Tibial artery (tissue), 4 donors: Measurements from ENCODE around the gene RFC5.
"Not testable (repeated sequence)": the region's sequence is repeated elsewhere in the genome, so short reads cannot be mapped to it uniquely, and the experiment has no call there.

Source experiments
- DNase-seq, 2 donors: peaks; one replicate each; pipeline ENCODE4 v3.0.0-alpha.2; 2019
- H3K27ac ChIP-seq, 2 donors: fragments of 200-600 bp; sonication (generic) in 1 of 2; 1 replicate in 1 of 2; 2 replicates in 1 of 2; pipeline ENCODE4 v1.5.1; 2018 to 2019; ENCODE audit warnings: mild to moderate bottlenecking in 1 of 2
- H3K27me3 ChIP-seq, 2 donors: fragments of 200-600 bp; sonication (generic) in 1 of 2; one replicate each; pipeline versions ENCODE4 v1.5.1 to v1.6.0; 2016 to 2019
- H3K36me3 ChIP-seq, 3 donors: fragments of 200-600 bp; sonication (generic) in 2 of 3; one replicate each; pipeline ENCODE4 v1.5.1; 2016 to 2019; ENCODE audit warnings: mild to moderate bottlenecking in 2 of 3
- H3K4me1 ChIP-seq, 4 donors: fragments of 200-600 bp; sonication (generic) in 2 of 4; 1 replicate in 3 of 4; 2 replicates in 1 of 4; pipeline ENCODE4 v1.5.1; 2016 to 2019
- H3K4me3 ChIP-seq, 2 donors: fragments of 200-600 bp; sonication (generic) in 1 of 2; 1 replicate in 1 of 2; 2 replicates in 1 of 2; pipeline ENCODE4 v1.5.1; 2018 to 2019; ENCODE audit warnings: mild to moderate bottlenecking in 2 of 2
- H3K9me3 ChIP-seq, 3 donors: fragments of 200-600 bp; sonication (generic) in 1 of 3; one replicate each; pipeline ENCODE4 v1.5.1; 2016 to 2019
- intact Hi-C: fragments of 100-400 bp; cut with DNase I; formaldehyde crosslinking; loops from one replicate; pipeline ENCODE4 v1.15.0; 2023; ENCODE audit warnings: low total_unique reads
- TF ChIP-seq, protein P1 (sequence below), 2 experiments: fragments of 200-600 bp in 1 of 2; fragments of 450-650 bp in 1 of 2; IDR thresholded peaks; one replicate each; pipeline ENCODE4 v1.5.1; 2017 to 2019; ENCODE audit warnings: antibody characterized with exemption in 2 of 2, mild to moderate bottlenecking in 1 of 2, moderate library complexity in 1 of 2

Gene RFC5

GRCh38 chr12:117985182-117985581 lies 31.3 kb upstream of the RFC5 start:
- intact Hi-C loops, result no loop called here
- no peaks in the 10 kb centered on the region for H3K36me3 ChIP-seq
- TF ChIP-seq, protein P1, sequence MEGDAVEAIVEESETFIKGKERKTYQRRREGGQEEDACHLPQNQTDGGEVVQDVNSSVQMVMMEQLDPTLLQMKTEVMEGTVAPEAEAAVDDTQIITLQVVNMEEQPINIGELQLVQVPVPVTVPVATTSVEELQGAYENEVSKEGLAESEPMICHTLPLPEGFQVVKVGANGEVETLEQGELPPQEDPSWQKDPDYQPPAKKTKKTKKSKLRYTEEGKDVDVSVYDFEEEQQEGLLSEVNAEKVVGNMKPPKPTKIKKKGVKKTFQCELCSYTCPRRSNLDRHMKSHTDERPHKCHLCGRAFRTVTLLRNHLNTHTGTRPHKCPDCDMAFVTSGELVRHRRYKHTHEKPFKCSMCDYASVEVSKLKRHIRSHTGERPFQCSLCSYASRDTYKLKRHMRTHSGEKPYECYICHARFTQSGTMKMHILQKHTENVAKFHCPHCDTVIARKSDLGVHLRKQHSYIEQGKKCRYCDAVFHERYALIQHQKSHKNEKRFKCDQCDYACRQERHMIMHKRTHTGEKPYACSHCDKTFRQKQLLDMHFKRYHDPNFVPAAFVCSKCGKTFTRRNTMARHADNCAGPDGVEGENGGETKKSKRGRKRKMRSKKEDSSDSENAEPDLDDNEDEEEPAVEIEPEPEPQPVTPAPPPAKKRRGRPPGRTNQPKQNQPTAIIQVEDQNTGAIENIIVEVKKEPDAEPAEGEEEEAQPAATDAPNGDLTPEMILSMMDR (IDR thresholded peaks at IDR 0.05), result no peak
- H3K27ac ChIP-seq, result no peak overlapping the region
- DNase-seq, result no peak
- H3K27me3 ChIP-seq, result peaks cover 0 to 7% of the 10 kb centered on the region in 2 donors
- no peaks in the 10 kb centered on the region for H3K9me3 ChIP-seq
- H3K4me3 ChIP-seq, result no peak overlapping the region
- H3K4me1 ChIP-seq, result no peaks in the 10 kb centered on the region

GRCh38 chr12:117986705-117987469 lies 29.6 kb upstream of the RFC5 start:
- H3K27ac ChIP-seq, result no peak overlapping the region
- intact Hi-C loops, result no loop called here
- no peak for DNase-seq

DNA sequence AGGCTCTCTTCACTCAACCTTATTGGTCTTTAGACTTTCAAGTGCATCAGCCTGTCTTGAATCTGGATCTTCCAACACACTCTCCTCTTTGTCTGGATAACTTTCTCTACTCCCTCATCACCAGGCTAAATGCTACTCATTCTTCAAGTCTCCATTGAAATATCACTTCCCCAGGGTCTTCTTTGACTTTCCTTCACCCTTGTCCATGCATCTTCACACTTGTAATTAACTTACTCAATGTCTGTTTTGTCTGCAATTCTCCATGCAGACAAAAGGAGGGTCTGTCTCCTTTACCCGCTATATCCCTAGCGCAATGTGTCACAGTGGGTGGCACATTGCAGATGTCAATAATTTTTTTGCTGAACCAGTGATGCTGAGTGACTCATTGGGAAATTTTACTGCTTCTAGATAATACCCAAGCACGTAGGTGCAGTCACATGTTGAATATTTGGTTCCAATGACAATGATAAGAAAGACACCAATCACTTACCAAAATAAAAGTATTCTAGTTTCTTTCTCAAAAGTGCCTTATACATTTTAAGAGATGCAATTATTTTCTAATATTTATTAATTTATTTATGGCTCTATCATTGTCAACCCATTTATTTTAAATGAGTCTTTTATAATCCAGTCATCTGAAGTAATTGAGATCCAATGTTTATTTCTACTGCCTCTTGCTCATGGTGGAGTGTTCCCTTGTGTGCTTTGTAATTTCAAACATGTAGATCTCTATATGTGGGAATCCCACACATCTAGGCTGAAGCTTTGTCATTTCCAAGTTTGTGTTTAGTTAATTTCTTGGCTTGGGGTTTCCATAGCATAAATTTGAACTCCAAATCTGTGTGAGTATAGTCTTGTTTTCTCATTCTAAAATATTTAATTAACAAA lies 21.7 kb upstream of the RFC5 start:
- no peaks in the 10 kb centered on the region for H3K4me1 ChIP-seq
- no peaks in the 10 kb centered on the region for H3K27me3 ChIP-seq
- TF ChIP-seq, protein P1 (IDR thresholded peaks at IDR 0.05), result no peak
- no peak for DNase-seq
- no peak overlapping the region for H3K27ac ChIP-seq
- H3K4me3 ChIP-seq, result no peak overlapping the region
- no peaks in the 10 kb centered on the region for H3K36me3 ChIP-seq
- intact Hi-C loops, result no loop called here
- no peaks in the 10 kb centered on the region for H3K9me3 ChIP-seq

More at GRCh38 chr12:117986705-117987469, 29.6 kb upstream of the RFC5 start:
- H3K36me3 ChIP-seq, result no peaks in the 10 kb centered on the region
- H3K9me3 ChIP-seq, result no peaks in the 10 kb centered on the region
- no peak overlapping the region for H3K4me3 ChIP-seq
- H3K27me3 ChIP-seq, result peaks cover 0 to 7% of the 10 kb centered on the region in 2 donors
- TF ChIP-seq, protein P1 (IDR thresholded peaks at IDR 0.05), result no peak
- H3K4me1 ChIP-seq, result no peaks in the 10 kb centered on the region

DNA sequence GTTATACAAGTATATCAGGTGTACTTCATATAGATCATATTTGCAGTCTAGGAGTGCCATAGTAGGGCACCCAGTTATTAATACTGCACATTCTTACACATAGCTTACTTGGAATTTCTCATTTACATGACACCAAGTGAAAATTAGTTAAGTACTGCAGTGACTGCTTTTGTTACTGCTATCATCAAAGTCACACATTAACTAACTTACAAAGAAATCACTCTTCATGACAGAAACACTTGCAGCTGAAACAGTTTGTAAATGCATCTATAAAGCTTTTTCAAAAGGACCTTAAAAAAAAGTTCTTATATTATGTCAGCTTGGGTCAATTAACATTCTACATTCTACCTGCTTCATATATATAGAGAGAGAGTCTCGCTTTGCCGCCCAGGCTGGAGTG lies 17.8 kb upstream of the RFC5 start:
- H3K27me3 ChIP-seq, result no peaks in the 10 kb centered on the region
- H3K9me3 ChIP-seq, result no peaks in the 10 kb centered on the region
- DNase-seq, result no peak
- H3K4me1 ChIP-seq, result no peaks in the 10 kb centered on the region
- no peak overlapping the region for H3K27ac ChIP-seq
- H3K4me3 ChIP-seq, result no peak overlapping the region
- TF ChIP-seq, protein P1 (IDR thresholded peaks at IDR 0.05), result no peak
- intact Hi-C loops, result no loop called here
- no peaks in the 10 kb centered on the region for H3K36me3 ChIP-seq

DNA sequence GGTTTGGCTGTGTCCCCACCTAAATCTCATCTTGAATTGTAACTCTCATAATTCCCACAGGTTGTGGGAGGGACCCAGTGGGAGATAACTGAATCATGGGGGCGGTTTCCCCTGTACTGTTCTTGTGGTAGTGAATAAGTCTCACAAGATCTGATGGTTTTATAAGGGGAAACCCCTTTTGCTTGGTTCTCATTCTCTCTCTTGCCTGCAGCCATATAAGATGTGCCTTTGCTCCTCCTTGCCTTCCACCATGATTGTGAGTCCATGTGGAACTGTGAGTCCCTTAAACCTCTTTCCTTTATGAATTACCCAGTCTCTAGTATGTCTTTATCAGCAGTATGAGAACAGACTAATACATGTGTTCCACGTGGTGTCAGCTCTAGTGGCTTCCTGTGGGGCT lies 16.7 kb upstream of the RFC5 start:
- not testable (repeated sequence) for H3K9me3 ChIP-seq, H3K36me3 ChIP-seq, DNase-seq

GRCh38 chr12:118010903-118011302 lies 5.6 kb upstream of the RFC5 start:
- intact Hi-C loops, result no loop called here
- no peak for DNase-seq
- H3K4me1 ChIP-seq, result peaks cover 0 to 2% (median 0%) of the 10 kb centered on the region in 4 donors
- H3K36me3 ChIP-seq, result no peaks in the 10 kb centered on the region
- H3K9me3 ChIP-seq, result no peaks in the 10 kb centered on the region
- TF ChIP-seq, protein P1 (IDR thresholded peaks at IDR 0.05), result no peak
- H3K27ac ChIP-seq, result no peak overlapping the region
- no peak overlapping the region for H3K4me3 ChIP-seq
- peaks cover 0 to 6% of the 10 kb centered on the region in 2 donors for H3K27me3 ChIP-seq

More for the DNA sequence above, 16.7 kb upstream of the RFC5 start:
- H3K4me1 ChIP-seq, H3K4me3 ChIP-seq, H3K27me3 ChIP-seq, intact Hi-C loops, H3K27ac ChIP-seq: not testable (repeated sequence)
